T-helper 1 cell treated with Interleukin-12 subunit alpha and Interleukin-12 subunit beta and Interleukin-4 antibody, amounts not matched to agents 30 μg/mL and 1 μg/mL, for 36 hours (primary cell): ENCODE data around the gene CALM1.

ENCODE experiments used
- H3K27ac Mint-ChIP-seq: one replicate; pipeline ENCODE4 v1.8.0; 2021; ENCODE audit warnings: mild to moderate bottlenecking, mixed read lengths
- H3K27me3 Mint-ChIP-seq: one replicate; pipeline ENCODE4 v1.8.0; 2021; ENCODE audit warnings: low read depth, mixed read lengths
- H3K36me3 Mint-ChIP-seq: one replicate; pipeline ENCODE4 v1.8.0; 2021; ENCODE audit warnings: low read depth, mixed read lengths
- H3K4me1 Mint-ChIP-seq: one replicate; pipeline ENCODE4 v1.8.0; 2021; ENCODE audit warnings: low read depth, mixed read lengths
- H3K4me3 Mint-ChIP-seq: one replicate; pipeline ENCODE4 v1.8.0; 2021; ENCODE audit warnings: mild to moderate bottlenecking, moderate library complexity, mixed read lengths
- H3K9me3 Mint-ChIP-seq: one replicate; pipeline ENCODE4 v1.8.0; 2021; ENCODE audit warnings: mixed read lengths

Gene CALM1

GRCh38 chr14:90412058-90412457 lies 15.2 kb downstream of the CALM1 start:
- no peaks in the 10 kb centered on the region for H3K4me1 Mint-ChIP-seq
- H3K36me3 Mint-ChIP-seq, result peaks cover 7% of the 10 kb centered on the region
- H3K27ac Mint-ChIP-seq, result no peak overlapping the region
- H3K4me3 Mint-ChIP-seq, result no peak overlapping the region
- H3K9me3 Mint-ChIP-seq, result no peaks in the 10 kb centered on the region
- H3K27me3 Mint-ChIP-seq, result peaks cover 6% of the 10 kb centered on the region

GRCh38 chr14:90416720-90417119 lies 19.9 kb downstream of the CALM1 start:
- Mint-ChIP-seq H3K9me3 (no peaks in the 10 kb centered on the region), H3K4me3 (no peak overlapping the region), H3K27me3 (peaks cover 6% of the 10 kb centered on the region), H3K36me3 (no peaks in the 10 kb centered on the region), H3K4me1 (no peaks in the 10 kb centered on the region), H3K27ac (no peak overlapping the region)

DNA sequence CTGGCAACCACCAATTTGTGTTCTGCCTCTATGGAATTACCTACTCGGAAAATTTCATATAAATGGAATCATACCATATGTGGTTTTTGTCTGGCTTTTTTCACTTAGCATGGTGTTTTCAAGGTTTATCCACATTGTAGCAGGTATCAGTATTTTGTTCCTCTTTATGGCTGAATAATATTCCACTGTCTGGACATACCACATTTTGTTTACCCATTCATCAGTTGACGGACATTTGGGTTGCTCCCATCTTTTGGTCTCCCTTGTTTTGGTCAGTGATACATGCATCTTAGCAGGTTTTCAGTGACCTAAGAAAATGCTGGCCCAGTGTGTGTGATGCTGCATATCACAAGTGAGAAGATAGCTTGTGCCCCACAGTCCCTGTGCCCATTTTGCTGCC lies 21.2 kb downstream of the CALM1 start:
- H3K36me3 Mint-ChIP-seq, result no peaks in the 10 kb centered on the region

DNA sequence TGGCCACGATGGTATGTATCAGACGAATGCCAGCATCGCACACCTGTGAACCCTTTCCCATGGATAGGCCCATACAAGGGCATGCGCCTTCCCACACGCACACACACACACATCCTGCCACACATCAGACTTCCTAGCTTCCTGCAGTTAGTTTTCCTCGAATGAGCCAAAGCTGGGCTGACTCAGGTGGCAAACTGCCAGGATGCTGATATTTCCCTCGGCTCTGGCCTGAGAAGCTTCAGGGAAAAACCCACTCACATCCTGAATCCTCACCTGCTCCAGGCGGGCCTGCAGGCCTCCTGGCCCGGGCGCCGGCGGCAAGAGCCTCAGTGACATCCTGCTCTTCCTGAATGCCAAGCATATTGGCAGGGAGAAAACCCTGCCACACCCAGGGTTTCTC lies 22.4 kb downstream of the CALM1 start:
- H3K4me1 Mint-ChIP-seq, result no peaks in the 10 kb centered on the region
- H3K27me3 Mint-ChIP-seq, result peaks cover 5% of the 10 kb centered on the region
- H3K9me3 Mint-ChIP-seq, result no peaks in the 10 kb centered on the region
- H3K27ac Mint-ChIP-seq, result no peak overlapping the region
- H3K4me3 Mint-ChIP-seq, result no peak overlapping the region
- no peaks in the 10 kb centered on the region for H3K36me3 Mint-ChIP-seq

More for the DNA sequence above, 21.2 kb downstream of the CALM1 start:
- Mint-ChIP-seq H3K27me3 (peaks cover 6% of the 10 kb centered on the region), H3K27ac (no peak overlapping the region), H3K4me1 (no peaks in the 10 kb centered on the region), H3K9me3 (no peaks in the 10 kb centered on the region), H3K4me3 (no peak overlapping the region)

DNA sequence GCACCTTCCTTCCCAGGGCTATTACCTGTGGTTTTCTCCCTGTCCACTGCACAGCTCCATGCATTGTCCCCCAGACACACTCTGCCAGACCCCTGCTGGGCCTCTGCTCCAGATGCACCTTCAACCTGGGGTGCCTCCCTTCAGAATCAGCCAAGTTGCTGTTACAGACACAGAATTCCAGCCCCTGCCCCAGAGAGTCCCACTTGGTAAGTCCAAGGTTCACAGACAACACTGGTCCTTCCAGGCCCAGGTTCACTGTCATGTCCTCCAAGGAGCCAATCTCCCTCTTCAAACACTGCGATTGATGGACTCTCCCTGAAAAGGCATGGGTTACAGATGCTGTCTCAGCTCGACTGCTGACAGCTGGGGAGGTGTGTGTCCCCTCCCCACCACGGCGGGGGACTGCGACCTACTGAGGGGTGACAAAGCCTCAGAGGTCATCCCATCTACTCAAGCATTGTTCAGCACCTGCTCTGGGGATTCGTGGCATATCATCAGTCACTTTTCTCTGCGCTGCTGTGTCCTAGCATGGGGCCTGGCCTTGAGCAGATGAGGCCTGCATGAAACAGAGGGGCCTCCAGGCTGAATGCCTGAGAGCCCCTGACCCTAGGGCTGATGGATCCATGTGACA lies 24.3 kb downstream of the CALM1 start:
- Mint-ChIP-seq H3K27me3 (no peaks in the 10 kb centered on the region), H3K36me3 (no peaks in the 10 kb centered on the region), H3K9me3 (no peaks in the 10 kb centered on the region), H3K27ac (no peak overlapping the region), H3K4me3 (no peak overlapping the region), H3K4me1 (no peaks in the 10 kb centered on the region)

GRCh38 chr14:90421632-90422020 lies 24.8 kb downstream of the CALM1 start:
- Mint-ChIP-seq H3K4me1 (no peaks in the 10 kb centered on the region), H3K27ac (no peak overlapping the region), H3K4me3 (no peak overlapping the region), H3K27me3 (no peaks in the 10 kb centered on the region), H3K9me3 (no peaks in the 10 kb centered on the region), H3K36me3 (no peaks in the 10 kb centered on the region)

- Mint-ChIP-seq H3K27ac (no peak overlapping the region), H3K36me3 (no peaks in the 10 kb centered on the region), H3K4me1 (no peaks in the 10 kb centered on the region), H3K9me3 (no peaks in the 10 kb centered on the region), H3K27me3 (no peaks in the 10 kb centered on the region), H3K4me3 (no peak overlapping the region)
Measured at GRCh38 chr14:90423166-90423565, 26.3 kb downstream of the CALM1 start.

DNA sequence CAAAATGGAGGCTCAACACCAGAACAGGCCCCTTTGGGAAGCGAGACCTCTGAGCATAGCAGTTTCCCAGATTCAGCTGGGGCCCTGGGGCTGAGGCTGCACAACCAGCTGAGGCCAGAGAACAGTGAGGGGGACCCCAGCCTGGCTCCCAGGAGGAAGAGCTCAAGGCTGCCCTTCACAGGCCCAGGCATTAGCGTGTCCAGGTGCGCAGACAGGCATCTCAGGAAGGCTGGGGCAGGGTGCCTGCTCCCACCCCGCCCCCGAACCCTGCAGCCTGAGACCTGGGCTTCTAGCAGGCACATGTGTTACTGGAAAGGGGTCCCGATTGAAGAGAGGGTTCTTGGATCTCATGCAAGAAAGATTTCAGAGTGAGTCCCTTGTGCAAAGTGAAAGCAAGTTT lies 27.2 kb downstream of the CALM1 start:
- no peaks in the 10 kb centered on the region for H3K9me3 Mint-ChIP-seq
- H3K4me1 Mint-ChIP-seq, result no peaks in the 10 kb centered on the region
- H3K27me3 Mint-ChIP-seq, result no peaks in the 10 kb centered on the region
- peak overlapping the region; percentile 26 for H3K27ac Mint-ChIP-seq
- H3K4me3 Mint-ChIP-seq, result no peak overlapping the region
- no peaks in the 10 kb centered on the region for H3K36me3 Mint-ChIP-seq

DNA sequence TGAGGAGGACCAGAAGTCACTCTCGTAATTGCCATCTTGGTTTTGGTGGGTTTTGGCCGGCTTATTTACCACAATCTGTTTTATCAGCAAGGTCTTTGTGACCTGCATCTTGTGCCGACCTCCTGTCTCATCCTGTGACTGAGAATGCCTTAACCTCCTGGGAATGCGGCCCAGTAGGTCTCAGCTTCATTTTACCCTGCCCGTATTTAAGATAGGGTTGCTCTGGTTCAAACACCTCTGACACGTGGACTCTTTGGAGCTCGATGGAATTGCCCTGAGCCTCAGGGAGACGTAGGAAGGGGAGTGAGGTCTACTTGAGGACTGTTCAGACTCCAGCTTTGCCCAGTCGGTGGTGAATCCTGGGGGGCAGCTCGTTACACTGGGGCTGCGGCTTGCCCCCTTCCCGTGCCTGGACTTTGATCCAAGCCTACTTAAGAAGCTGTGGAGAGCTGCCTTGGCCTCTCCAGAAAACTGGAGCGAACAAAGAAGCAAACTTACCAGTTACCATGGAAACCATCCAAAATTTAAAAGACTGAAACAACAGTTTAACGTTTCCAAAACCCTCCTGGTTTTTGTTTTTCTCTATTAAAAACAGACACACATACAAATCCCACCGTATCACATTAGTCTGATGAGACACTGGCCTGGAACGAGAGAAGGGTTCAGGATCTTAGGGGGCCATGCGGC lies 28.0 kb downstream of the CALM1 start:
- Mint-ChIP-seq H3K36me3 (no peaks in the 10 kb centered on the region), H3K9me3 (no peaks in the 10 kb centered on the region), H3K4me1 (no peaks in the 10 kb centered on the region), H3K27me3 (no peaks in the 10 kb centered on the region), H3K4me3 (no peak overlapping the region), H3K27ac (no peak overlapping the region)

DNA sequence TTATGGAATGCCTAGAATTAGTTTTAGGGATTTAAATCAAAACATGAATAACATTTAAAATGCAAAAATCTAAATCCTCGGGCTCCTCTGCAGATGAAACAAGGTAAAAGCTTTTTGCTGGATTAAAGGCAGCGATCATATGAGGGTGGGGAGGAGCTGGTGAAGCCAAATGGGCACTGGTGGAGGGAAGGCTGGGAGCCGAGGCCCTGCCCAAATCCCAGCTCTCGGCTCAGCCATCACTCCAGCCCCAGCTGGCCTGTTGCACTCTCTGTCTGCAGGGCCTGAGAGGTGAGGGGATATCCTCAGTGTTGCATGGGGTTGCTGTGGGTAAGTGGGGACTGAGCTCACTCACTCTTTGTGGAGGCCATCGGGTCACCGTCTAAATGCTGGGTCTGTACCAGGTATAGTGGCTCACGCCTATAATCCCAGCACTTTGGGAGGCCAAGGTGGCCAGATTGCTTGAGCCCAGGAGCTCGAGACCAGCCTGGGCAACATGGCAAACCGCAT lies 28.6 kb downstream of the CALM1 start:
- no peaks in the 10 kb centered on the region for H3K27me3 Mint-ChIP-seq
- no peak overlapping the region for H3K4me3 Mint-ChIP-seq
- no peaks in the 10 kb centered on the region for H3K9me3 Mint-ChIP-seq
- no peaks in the 10 kb centered on the region for H3K4me1 Mint-ChIP-seq
- no peaks in the 10 kb centered on the region for H3K36me3 Mint-ChIP-seq
- H3K27ac Mint-ChIP-seq, result no peak overlapping the region

DNA sequence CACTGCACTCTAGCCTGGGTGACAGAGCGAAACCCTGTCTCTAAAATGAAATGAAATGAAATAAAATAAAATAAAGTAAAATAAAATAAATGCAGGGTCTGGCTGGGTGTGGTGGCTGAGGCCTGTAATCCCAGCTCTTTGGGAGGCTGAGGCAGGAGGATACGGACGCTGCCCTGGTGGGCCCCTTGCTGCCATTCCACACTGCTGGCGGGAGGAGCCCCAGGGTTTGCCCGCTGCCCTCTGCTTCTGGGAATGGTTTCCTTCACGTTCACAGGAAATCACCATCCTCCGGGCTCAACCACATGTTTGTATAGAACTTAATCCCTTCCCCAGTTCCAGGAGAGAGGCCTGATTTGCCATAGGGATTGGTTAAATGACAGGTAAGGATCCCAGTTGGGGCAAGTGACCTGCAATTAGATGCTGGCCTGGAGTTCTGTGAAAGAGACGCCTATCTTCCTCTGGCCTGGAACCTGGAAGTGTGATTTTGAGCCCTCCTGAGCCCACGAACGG lies 29.3 kb downstream of the CALM1 start:
- Mint-ChIP-seq H3K4me3 (no peak overlapping the region), H3K27ac (no peak overlapping the region), H3K9me3 (no peaks in the 10 kb centered on the region), H3K27me3 (no peaks in the 10 kb centered on the region), H3K4me1 (no peaks in the 10 kb centered on the region), H3K36me3 (no peaks in the 10 kb centered on the region)

DNA sequence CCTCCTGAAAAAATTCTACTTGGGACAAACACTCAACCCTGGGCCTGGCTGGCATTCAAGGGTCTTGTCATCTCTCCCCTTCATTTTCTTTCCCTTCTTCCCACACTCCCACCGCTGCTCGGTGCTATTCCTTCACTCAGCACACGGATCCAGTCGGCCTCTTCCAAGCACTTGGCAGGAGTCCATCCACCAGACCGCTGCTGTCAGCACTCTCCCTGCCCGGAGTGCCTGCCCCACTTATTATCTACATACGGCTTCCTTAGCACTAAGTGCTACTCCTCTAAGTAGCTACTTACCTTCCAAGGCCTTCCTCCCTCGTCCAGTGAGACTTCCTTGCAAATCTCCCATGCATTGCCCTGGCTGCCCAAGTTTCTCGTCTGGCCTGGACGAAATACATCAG lies 29.8 kb downstream of the CALM1 start:
- no peak overlapping the region for H3K27ac Mint-ChIP-seq
- H3K4me1 Mint-ChIP-seq, result no peaks in the 10 kb centered on the region
- no peaks in the 10 kb centered on the region for H3K27me3 Mint-ChIP-seq

GRCh38 chr14:90427848-90428426 lies 31.1 kb downstream of the CALM1 start:
- no peaks in the 10 kb centered on the region for H3K4me1 Mint-ChIP-seq
- no peaks in the 10 kb centered on the region for H3K9me3 Mint-ChIP-seq
- no peak overlapping the region for H3K4me3 Mint-ChIP-seq
- no peaks in the 10 kb centered on the region for H3K27me3 Mint-ChIP-seq
- H3K36me3 Mint-ChIP-seq, result no peaks in the 10 kb centered on the region
- no peak overlapping the region for H3K27ac Mint-ChIP-seq

More for the DNA sequence above, 29.8 kb downstream of the CALM1 start:
- Mint-ChIP-seq H3K4me3 (no peak overlapping the region), H3K36me3 (no peaks in the 10 kb centered on the region), H3K9me3 (no peaks in the 10 kb centered on the region)

- Mint-ChIP-seq H3K36me3 (no peaks in the 10 kb centered on the region), H3K4me3 (no peak overlapping the region), H3K27me3 (no peaks in the 10 kb centered on the region), H3K27ac (no peak overlapping the region), H3K4me1 (no peaks in the 10 kb centered on the region), H3K9me3 (no peaks in the 10 kb centered on the region)
Measured at GRCh38 chr14:90428676-90429075, 31.8 kb downstream of the CALM1 start.

DNA sequence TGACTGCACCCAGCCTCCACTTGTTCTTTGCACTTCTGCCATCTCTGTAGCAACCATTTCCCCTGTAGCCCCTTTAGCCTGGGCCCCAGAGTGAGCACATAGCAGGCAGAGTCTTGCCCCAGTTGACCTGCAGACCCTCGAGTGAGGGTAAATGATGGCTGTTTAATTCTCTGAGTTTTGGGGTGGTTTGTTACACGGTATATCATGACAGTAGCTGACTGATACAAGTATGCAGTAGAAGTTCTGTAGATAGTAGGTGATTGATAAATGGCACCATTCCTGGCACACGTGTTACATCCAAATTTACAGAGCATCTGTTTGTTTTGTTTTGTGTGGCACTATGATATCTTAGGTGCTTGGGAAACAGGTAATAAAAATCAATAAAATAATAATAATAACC lies 32.4 kb downstream of the CALM1 start:
- no peaks in the 10 kb centered on the region for H3K9me3 Mint-ChIP-seq
- H3K27me3 Mint-ChIP-seq, result no peaks in the 10 kb centered on the region
- H3K27ac Mint-ChIP-seq, result no peak overlapping the region
- no peaks in the 10 kb centered on the region for H3K36me3 Mint-ChIP-seq
- H3K4me1 Mint-ChIP-seq, result no peaks in the 10 kb centered on the region
- H3K4me3 Mint-ChIP-seq, result no peak overlapping the region
